A172 (cell line): ENCODE data around the gene KRT81. TPM values are rescaled to one million over a fixed set of nuclear protein-coding genes. Genes with fewer than 3 reads are reported as not detected.
"Not testable (repeated sequence)": the region's sequence is repeated elsewhere in the genome, so short reads cannot be mapped to it uniquely, and the experiment has no call there.

Experiments used
- DNase-seq: peaks from one replicate; pipeline ENCODE4 v3.0.0-alpha.2; 2015; ENCODE audit warnings: low spot score
- total RNA-seq: library from RNA; depleted of rRNA; stranded (reverse); fragments of >200 nt; shearing (Covaris generic); gene quantifications from 2 replicates; pipeline ENCODE4 v1.2.3, GENCODE V29; 2014

The KRT81 gene
- total RNA-seq, 1 experiment from 2014 or later: 66.4 TPM

DNA sequence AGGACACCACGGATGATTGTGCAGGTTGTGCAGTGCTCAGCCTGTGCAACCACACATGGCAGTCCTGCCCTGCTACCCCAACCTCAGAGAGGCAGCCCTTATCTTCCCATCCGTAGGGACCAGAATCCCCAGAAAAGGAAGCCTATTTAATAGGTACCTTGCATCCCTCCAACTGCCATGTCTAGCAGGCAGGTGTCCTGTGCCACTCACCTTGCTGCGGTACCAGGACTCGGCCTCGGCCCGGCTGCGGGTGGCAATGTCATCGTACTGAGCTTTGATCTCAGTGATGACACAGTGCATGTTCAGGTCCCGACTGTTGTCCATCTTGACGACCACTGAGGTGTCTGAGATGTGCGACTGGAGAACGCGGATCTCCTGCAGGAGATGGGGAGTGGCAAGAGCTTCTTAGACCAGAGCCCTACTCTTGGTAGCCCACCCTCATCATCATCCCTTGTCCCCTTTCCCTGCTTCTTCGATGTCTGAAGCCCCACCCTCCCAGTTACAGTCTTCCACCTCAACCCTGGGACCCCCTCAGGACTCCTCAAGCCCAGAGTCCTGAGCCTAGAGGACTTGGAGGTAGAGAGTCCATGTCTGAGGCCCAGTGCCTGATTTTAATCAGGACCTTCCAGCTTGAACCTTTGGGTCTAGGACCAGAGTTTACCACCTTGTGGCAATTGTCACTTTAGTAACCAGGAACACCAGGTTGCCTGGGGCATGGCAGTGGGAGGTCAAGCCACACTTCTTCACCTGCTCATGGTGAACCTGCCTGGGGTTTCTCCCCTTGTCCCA lies 37.7 kb downstream of the KRT81 start:
- DNase-seq: no peak

DNA sequence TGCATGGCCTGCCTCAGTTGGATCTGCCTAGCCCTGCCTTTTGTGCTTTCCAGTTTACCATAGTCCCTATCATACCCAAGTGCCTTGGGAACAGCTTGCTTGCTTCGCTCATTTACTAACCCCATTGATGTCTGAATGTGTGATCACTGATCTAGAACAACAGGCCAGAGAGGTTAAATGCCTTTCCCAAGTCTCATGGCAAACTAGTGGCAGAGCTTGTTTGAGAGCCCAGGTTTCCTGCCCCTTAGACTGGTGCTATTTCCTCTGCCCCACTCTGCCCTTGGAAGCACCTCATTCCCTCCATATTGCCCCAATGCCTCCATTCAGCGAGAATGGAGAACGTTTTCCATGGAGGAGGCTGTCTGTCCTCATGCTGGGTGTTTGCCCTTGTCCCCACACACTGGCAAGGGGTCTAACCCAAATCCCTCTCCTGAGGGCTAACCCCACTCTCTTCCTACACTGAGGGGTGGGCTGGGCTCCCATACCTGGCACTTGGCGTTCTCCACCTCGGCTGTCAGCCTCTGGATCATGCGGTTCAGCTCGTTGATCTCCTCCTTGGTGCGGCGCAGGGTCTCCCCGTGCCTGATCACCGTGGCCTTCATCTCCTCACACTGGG lies 38.5 kb downstream of the KRT81 start:
- DNase-seq: no peak

DNA sequence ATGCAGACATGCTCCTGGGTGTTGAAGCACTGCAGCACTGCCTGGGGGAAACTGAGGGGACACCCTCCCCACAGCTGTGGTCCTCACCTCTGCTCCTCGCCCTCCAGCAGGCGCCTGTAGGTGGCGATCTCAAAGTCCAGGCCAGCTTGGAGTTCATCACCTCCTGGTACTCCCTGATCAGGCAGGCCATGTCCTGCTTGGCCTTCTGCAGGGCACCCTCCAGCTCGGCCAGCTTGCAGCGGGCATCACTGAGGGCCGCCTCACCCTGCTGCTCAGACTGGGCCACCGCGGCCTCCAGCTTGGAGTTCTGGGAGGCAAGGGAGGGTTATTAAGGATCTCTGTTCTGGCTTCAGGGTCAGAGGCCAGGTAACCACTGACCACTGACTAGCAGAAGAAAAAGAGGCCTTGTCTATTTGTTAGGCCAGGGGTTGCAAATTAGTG lies 39.1 kb downstream of the KRT81 start:
- not testable (repeated sequence) for DNase-seq

DNA sequence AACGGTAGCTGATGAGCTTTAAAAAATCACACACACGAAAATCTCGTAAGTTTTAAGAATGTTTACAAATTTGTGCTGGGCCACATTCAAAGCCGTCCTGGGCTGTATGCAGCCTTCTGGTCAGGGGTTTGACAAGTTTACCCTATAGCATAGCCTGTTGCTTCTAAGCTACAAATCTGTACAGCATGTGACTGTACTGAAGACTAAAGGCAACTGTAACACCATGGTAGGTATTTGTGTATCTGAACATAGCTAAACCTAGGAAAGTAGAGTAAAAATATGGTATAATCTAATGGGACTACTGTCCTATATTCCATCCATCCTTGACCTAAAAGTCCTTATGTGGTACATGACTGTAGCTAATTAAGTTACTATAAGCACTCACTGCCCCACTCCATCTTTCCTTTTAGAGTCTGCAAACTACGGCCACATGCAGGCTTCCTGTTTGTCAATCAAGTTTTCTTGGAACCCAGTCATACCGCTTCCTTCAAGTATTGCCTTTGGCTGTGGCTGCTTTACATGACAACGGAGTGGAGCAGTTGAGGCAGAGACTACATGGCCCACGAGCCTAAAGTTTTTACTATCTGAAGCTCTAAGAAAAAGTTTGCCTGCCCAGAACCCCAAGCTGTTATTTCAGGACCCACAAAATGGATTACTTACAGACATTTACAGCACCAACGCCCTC lies 39.8 kb downstream of the KRT81 start:
- DNase-seq: no peak

DNA sequence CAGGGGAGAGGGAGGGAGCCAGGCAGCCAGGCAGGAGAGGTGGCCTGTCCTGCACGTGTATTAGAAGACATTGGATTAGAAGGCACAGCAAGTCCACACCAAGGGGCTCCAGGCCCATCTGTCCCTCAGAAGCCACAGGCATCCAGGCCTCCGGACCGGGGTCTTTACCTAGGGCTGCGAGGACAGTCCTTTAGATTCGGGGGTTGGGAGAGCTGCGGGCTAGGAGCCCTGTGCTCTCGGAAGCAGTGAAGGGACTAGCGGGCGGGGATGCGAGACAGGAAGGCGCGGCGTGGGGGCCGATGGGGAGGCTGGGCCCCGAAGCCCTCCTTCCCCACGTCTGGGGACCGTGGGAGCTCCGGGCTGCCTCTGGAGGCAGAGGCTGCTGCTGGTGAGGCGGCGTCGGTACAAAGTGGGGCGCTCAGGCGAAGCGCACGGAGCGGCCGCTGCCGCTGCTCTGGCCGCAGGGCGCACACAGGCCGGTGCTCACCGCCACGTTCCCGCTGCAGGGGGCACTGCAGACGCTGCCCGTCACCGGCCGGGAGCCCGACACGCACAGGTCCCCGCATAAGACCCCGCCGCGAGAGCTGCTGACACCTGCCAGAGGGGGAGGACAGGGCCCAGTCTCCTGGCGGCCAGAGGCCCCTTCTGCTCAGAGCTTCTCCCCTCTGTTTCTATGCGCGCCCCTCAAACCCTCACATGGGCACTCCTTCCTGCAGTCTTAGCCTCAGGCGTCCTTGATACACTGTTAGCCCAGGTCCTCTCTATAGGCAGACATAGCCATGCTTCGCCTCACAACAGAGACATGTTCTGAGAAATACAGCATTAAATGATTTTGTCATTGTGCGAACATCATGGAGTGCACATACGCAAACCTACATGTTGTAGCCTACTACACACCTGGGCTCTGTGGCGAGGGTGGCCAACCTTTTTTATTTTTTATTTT lies 41.0 kb downstream of the KRT81 start:
- DNase-seq: no peak

DNA sequence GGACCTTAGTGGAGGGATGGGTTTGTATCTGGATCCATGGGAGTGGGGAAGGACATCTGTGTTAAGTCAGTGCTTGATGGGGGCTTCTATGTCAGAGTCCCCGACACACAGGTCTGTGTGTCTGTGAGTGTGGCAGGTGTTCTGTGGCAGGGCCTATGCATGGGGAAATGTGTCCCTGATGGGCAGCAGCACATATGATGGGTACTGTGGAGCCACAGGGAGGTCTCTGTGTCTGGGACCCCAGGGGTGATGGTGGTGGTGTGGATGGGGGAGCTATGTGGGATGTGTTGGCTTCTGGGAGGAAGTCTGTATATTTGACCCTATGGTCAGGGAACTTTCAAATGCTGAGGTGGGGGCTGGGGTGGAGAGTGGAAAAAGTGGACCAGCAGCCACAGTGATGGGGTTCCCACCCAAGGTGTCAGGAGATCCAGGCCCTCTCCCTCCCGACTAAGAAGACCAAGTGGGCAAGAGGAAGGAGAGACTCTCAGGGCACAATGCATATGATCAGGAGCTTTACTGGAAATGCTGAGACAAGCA lies 41.8 kb downstream of the KRT81 start:
- no peak for DNase-seq

DNA sequence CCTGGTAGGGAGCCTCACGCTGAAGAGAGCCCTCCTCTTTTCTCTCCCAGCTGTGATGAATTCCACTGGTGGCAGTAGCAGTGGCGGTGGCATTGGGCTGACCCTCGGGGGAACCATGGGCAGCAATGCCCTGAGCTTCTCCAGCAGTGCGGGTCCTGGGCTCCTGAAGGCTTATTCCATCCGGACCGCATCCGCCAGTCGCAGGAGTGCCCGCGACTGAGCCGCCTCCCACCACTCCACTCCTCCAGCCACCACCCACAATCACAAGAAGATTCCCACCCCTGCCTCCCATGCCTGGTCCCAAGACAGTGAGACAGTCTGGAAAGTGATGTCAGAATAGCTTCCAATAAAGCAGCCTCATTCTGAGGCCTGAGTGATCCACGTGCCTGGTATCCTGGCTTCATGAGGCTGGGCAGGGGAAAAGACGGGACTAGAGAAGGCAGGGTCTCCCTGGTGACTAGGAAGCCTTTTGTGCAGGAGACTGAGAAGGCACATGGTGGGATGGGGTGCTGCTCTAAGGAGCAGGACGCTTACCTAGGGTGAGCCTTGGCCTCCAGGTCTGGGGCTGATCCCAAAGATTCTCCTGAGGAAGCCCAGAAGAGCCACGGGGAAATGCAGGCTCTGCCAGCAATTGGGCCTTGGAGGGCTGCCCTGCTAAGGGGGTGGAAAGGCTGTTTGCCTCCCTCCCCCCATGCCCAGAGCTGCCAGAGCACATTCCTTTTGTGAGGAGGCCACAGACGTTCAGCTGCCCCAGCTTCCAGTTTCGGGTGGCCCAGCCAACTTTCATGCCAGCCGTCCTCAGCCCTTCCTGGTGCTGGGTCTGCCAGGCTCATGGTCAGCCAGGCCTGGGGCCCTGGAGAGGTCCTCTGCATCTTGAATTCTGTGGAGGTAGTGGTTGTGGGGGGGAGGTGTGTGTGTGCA lies 42.5 kb downstream of the KRT81 start:
- no peak for DNase-seq

DNA sequence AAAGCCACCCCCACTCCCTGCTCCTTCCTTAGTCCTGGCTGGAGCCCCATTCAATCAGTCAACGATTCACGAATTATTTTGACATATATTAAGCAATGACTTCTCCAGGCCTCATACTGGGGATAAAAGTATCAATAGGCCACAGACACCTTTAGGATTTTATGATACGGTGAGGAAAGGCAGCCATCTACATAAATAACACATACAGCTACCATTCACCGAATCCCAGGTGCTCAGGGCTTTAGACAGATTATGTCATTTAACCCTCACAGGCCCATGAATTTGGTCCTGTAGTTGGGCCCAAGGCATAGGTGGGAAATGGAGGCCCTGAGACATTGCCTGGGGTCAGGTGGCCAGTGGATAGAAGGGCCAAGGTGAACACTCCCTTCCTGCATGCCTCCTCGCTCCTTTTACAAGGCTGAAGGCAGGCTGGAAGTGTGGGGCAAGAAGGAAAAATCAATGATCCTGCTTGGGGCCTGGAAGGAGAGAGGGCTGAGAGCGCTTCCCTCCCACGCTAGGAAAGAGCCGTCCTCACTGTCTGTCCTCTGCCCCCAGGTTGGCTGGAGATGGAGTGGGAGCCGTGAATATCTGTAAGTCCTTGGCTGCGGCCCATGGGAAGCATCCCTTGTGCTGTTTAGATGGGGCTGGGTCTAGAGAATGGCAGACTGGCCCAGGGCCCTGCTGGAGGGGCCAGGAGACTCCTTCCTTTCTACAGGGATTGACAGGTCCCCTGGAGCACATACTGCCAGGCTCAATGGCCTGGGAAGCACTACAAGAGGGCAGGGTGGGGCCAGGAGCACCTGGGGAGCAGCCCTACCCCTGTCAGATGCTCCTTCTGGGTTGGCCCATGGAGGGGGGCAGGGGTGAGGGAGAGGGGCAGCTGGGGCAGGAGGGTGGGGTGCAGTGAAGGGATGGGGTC lies 43.5 kb downstream of the KRT81 start:
- no peak for DNase-seq

DNA sequence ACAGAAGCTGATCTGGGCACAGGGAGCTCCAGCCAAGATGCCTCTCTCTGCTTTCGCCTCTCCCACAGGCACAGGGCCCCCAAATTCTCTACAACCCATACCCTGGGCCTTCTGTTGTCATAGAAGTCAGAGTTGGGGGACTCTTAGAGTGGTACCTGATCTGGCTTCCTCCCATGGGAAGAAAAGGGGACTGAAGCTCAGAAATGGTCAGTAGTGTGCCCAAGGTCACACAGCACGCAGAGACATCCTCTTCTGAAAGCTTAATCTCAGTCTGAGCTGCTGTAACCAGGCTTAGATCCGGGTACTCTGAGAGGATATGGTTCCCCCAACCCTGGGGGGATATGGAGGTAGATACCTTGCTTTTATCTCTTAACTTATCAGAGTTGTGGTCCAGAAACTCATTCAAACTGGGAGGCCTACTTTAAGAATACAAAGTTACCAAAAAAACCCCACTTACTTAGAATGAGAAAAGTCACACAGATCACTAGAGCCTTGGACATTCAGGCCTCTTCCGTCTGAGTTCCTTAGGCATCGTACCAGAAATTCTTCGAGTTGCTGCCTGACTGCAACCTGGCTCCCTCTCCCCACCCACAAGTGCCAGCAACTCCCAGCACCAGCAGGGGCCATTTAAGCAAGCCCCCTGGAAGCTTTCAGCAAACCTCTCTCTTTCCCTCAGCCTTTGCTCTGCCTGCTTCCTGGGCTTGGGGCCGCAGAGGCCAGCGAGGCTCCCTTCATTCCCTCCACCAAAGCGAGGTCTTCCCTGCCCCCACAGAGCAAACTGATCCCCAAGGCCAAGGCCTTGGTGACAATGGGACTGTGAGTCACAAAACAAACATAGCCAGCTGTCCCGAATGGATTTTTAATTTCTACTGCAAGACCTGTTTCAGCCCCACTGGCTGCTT lies 44.4 kb downstream of the KRT81 start:
- DNase-seq: peak; percentile 65

DNA sequence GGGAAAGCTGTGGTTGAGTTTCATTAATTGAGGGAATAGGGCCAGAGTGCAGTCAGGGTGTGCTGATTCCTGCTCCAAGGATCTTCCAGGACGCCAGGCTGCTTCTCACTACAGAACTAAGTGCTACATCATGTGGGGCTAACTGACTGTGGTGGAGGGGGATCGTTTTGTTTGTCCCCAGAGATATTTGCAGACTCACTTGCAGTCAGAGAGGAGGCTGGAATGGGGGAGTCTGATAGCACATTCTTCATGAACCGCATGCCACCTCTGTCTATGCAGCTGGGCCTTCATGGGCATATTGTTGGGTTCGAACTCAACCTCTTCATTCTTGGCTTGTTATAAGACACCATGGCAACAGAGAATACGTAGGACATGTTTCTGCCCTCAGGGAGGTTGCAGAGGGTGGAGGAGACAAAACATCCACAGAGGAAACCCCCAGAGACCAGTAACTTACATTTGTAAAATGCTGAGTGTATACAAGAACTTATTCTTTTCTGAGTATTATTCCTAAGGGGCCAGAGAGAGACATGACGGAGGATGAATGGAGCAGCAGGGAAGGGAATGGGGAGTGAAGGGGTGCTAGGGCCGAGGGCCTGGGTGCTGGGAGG lies 45.3 kb downstream of the KRT81 start:
- no peak for DNase-seq

DNA sequence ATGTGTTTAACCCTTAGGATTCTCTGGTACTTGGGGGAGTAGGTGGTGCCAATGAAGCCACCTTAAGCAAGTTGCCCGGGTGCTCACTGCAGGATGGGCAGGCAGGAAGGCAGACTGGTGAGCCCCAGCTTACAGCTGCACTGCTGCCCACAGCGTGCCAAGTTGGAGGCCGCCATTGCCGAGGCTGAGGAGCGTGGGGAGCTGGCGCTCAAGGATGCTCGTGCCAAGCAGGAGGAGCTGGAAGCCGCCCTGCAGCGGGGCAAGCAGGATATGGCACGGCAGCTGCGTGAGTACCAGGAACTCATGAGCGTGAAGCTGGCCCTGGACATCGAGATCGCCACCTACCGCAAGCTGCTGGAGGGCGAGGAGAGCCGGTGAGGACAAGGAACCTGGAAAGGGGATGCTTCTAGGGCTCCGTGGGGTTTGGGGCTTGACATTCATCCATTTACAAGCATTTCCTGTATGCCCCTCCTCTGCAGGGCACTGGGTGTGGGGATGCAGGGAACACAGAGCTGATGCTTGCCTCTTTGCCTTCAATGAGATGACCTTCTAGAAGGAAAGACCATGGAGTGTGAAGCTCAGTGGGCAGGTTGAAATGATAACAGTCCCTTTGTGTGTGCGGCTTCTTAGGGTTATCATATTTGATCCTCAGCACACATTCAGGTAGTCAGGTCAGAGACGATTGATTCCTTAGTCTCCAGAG lies 45.9 kb downstream of the KRT81 start:
- no peak for DNase-seq

DNA sequence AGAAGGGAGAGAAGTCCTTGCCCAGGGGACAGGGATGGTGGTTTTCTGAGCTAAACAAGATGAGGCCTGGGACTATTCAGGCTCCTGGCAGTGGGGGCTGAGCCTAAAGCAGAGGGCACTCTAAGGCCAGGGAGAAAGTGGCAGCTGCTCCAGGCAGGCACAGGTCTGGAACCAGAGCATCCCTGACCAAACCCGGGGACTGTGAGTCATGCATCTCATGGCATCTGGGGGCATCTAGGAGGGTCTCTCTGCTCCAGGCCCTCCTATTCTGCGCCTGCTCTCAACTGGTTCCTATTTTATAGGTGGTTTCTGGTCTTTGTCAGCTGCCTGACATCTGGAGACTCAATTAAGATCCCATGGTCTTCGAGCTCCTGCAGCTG lies 46.7 kb downstream of the KRT81 start:
- DNase-seq: peak; percentile 36

DNA sequence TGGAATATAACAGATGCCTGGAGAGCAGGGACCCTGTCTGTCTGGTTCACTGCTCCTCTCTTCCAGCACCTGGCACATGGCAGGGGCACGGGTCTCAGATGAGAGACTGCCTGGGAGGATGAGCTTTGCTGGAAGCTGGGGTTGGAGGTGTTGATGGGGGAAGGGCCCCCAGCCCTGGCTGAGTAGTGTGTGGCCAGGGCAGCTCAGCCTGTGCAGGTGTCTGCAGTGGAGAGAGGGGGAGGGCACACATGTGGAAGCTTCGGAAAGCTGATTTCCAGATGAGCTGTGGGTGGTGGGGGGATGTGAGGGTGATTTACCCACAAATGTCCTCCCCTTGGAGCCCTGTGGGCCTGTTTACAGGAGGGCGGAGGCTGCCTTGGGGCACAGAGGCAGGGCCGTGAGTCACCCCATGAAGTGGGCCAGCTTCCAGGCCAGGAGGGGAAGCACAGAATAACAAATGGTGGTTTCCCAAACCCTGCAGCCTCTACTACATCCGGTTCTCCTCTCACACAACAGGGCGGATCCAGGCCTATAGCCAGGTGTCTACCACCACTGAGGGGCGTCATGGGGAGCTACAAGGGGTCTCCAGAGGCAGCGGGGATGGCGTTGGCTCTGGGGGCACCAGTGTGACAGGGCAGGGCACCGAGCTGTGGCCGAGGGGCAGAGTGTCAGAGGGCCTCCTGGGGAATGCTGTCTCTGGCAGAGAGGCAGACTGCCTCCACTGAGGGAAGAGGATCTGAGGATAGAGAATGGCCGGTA lies 47.3 kb downstream of the KRT81 start:
- DNase-seq: peak; percentile 96

DNA sequence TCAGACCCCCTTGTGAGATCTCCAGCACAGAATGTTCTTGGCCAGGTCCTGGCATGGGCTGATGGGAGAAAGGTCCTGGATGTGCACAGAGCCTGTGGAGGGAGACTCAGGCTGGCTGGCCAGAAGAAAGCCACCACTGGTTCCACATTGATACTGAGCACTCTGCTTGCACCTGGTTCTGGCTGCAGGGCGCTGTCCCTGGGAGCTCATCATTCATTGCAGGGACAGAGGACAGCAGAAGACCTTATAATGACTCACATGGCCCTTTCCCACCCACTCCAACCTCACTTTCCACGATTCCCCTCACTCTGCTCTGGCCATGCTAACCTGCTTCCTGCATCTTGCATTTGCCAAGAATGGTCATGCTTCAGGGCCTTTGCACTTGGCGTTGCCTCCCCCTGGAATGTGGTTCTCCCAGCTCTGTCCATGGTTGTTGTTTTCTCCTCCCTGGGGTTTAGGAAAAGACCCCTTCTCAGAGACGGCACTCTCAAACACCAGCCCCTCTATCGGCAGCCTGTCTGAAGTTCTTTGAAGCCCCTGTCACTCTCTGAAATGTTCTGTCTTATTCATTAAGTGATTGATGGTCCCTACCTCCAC lies 48.0 kb downstream of the KRT81 start:
- peak; percentile 58 for DNase-seq

DNA sequence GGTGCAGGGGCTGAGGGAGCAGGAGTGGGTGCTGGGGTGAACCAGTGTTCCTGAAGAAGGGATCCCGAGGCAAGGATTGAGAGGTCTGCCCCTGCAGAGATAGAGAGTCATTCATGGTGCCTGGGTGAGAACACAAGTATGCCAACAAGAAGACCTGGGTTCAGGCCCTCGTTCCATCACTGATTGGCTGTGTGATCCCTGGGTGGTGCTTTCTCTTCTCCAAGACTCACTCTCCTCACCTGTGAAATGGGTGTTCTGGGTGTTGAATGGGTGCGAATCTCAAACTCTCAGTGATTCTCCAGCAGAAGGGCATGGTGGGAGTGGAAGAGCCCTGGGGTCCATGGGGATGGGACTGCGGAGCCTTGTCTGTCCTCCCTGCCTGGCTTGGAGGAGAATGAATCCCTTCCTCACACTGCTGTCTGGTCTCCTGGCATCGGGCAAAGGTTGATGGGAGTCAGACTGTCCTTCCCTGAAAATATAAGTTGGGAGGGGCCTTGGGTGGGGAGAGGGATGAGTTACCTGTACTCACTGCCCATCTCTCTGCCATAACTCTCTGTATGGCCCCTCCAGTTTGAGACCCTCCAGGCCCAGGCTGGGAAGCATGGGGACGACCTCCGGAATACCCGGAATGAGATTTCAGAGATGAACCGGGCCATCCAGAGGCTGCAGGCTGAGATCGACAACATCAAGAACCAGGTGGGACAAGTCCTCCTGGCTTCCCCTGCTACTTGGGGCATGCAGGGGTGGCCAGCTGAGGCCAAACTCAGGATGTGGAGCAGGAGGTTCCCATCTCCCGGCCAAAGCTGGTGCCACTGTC lies 48.7 kb downstream of the KRT81 start:
- no peak for DNase-seq
